HG03196 (cell line): ENCODE measurements around the gene GTF3C1.
A peak's percentile ranks its signal among the peaks of the same experiment; 100 is the strongest.

Experiments
- ATAC-seq: cut with Tn5 transposase; IDR thresholded peaks from one replicate; pipeline ENCODE4 v1.9.1; 2021; ENCODE audit not compliant: unreplicated experiment

The GTF3C1 gene

GRCh38 chr16:27568077-27568476 is 18.4 kb upstream of the GTF3C1 start:
- no peak for ATAC-seq

- no peak for ATAC-seq
These were observed 16.7 kb upstream of the GTF3C1 start for GRCh38 chr16:27566417-27566816.

GRCh38 chr16:27564224-27564623 is 14.5 kb upstream of the GTF3C1 start:
- ATAC-seq: no peak

GRCh38 chr16:27561216-27561615 is 11.5 kb upstream of the GTF3C1 start:
- ATAC-seq: no peak

- ATAC-seq: no peak
These were observed 9.2 kb upstream of the GTF3C1 start for GRCh38 chr16:27558932-27559331.

- ATAC-seq: no peak
These were observed 8.7 kb upstream of the GTF3C1 start for GRCh38 chr16:27558434-27558833.

- ATAC-seq: no peak
These were observed 6.8 kb upstream of the GTF3C1 start for GRCh38 chr16:27556471-27556870.

GRCh38 chr16:27551036-27551435 is 1.3 kb upstream of the GTF3C1 start:
- no peak for ATAC-seq

GRCh38 chr16:27550582-27550920 is 838 bp upstream of the GTF3C1 start:
- ATAC-seq: no peak

- ATAC-seq: peak; percentile 18
These were observed 308 bp downstream of the GTF3C1 start for GRCh38 chr16:27549464-27549745.

GRCh38 chr16:27547851-27548250 is 1.9 kb downstream of the GTF3C1 start:
- no peak for ATAC-seq

- ATAC-seq: no peak
These were observed 2.6 kb downstream of the GTF3C1 start for GRCh38 chr16:27547134-27547533.

GRCh38 chr16:27544671-27545070 is 5.0 kb downstream of the GTF3C1 start:
- ATAC-seq: no peak

- ATAC-seq: no peak
These were observed 5.9 kb downstream of the GTF3C1 start for GRCh38 chr16:27543801-27544200.

GRCh38 chr16:27539636-27540035 is 10.1 kb downstream of the GTF3C1 start:
- ATAC-seq: no peak

GRCh38 chr16:27539120-27539519 is 10.6 kb downstream of the GTF3C1 start:
- no peak for ATAC-seq

- ATAC-seq: no peak
These were observed 11.2 kb downstream of the GTF3C1 start for GRCh38 chr16:27538528-27538927.

GRCh38 chr16:27534256-27534655 is 15.5 kb downstream of the GTF3C1 start:
- ATAC-seq: no peak

GRCh38 chr16:27531826-27532800 is 17.6 kb downstream of the GTF3C1 start:
- ATAC-seq: no peak

GRCh38 chr16:27531186-27531585 is 18.5 kb downstream of the GTF3C1 start:
- no peak for ATAC-seq

- ATAC-seq: no peak
These were observed 19.8 kb downstream of the GTF3C1 start for GRCh38 chr16:27529962-27530361.

- ATAC-seq: no peak
These were observed 21.4 kb downstream of the GTF3C1 start for GRCh38 chr16:27528294-27528693.

- no peak for ATAC-seq
These were observed 23.5 kb downstream of the GTF3C1 start for GRCh38 chr16:27526180-27526579.
